ENCODE results near the gene PFKFB1. TPM values are rescaled to one million over a fixed set of nuclear protein-coding genes. Genes with fewer than 3 reads are reported as not detected.

The PFKFB1 gene
- total RNA-seq, 1 experiment from 2014 or later: 0.22 TPM

GRCh38 chrX:54979432-54979831 is 14.6 kb downstream of the PFKFB1 start:
- no peaks in the 10 kb centered on the region for H3K4me1 ChIP-seq (ENCODE audit: low read length)
- H3K9ac ChIP-seq (ENCODE audit: low read length): no peak overlapping the region
- no peaks in the 10 kb centered on the region for H3K36me3 ChIP-seq (ENCODE audit: insufficient read depth, low read length)
- no peaks in the 10 kb centered on the region for H4K20me1 ChIP-seq (ENCODE audit: insufficient read depth, low read depth, low read length)
- no peak overlapping the region for H3K4me3 ChIP-seq (ENCODE audit: low read length)
- H3K27ac ChIP-seq (ENCODE audit: low read length): no peak overlapping the region
- H2AFZ ChIP-seq (ENCODE audit: low read length): no peak overlapping the region
- H3K27me3 ChIP-seq (ENCODE audit: low read length): no peaks in the 10 kb centered on the region
- no peak overlapping the region for H3K4me2 ChIP-seq (ENCODE audit: low read depth, low read length, poor library complexity, severe bottlenecking)
- H3K9me2 ChIP-seq (replicated peaks; ENCODE audit: insufficient read depth, low read length): no peaks in the 10 kb centered on the region
- DNase-seq: no peak
- H3K9me3 ChIP-seq (ENCODE audit: low read length): no peaks in the 10 kb centered on the region
- no peaks in the 10 kb centered on the region for H3K79me2 ChIP-seq (ENCODE audit: low read length)

DNA sequence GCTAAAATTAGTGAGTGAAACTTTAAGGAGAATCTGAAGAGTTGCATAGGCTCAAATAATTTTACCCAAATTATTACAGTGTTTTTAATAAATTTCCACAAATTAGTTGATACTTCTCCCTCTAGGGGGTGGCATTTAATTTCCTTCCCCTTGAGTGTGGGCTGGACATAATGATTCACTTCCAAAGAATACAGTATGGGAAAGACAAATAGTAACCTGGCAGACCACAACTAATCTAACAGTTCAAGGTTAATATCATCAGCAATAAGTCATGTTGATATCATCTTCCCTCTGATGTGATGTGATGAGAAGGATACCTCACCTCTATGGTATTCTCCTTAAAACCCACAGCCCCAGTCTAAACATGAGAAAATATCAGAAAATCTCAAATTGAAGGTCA is 15.5 kb downstream of the PFKFB1 start:
- no peak for DNase-seq
- Histone ChIP-seq H3K9me2 (replicated peaks; ENCODE audit: insufficient read depth, low read length) (no peaks in the 10 kb centered on the region), H3K27me3 (ENCODE audit: low read length) (no peaks in the 10 kb centered on the region), H3K9me3 (ENCODE audit: low read length) (no peaks in the 10 kb centered on the region), H3K4me2 (ENCODE audit: low read depth, low read length, poor library complexity, severe bottlenecking) (no peak overlapping the region), H2AFZ (ENCODE audit: low read length) (no peak overlapping the region), H3K4me1 (ENCODE audit: low read length) (no peaks in the 10 kb centered on the region), H3K9ac (ENCODE audit: low read length) (no peak overlapping the region), H3K36me3 (ENCODE audit: insufficient read depth, low read length) (no peaks in the 10 kb centered on the region), H3K4me3 (ENCODE audit: low read length) (no peak overlapping the region), H3K79me2 (ENCODE audit: low read length) (no peaks in the 10 kb centered on the region), H3K27ac (ENCODE audit: low read length) (no peak overlapping the region), H4K20me1 (ENCODE audit: insufficient read depth, low read depth, low read length) (no peaks in the 10 kb centered on the region)

- no peak overlapping the region for H3K27ac ChIP-seq (ENCODE audit: low read length)
Observed at GRCh38 chrX:54977387-54977786, 16.6 kb downstream of the PFKFB1 start.

GRCh38 chrX:54964766-54965497 is 29.1 kb downstream of the PFKFB1 start:
- H3K4me2 ChIP-seq (ENCODE audit: low read depth, low read length, poor library complexity, severe bottlenecking): no peak overlapping the region
- H3K9ac ChIP-seq (ENCODE audit: low read length): no peak overlapping the region
- no peaks in the 10 kb centered on the region for H3K79me2 ChIP-seq (ENCODE audit: low read length)
- H3K4me3 ChIP-seq (ENCODE audit: low read length): no peak overlapping the region
- no peaks in the 10 kb centered on the region for H3K36me3 ChIP-seq (ENCODE audit: insufficient read depth, low read length)
- no peak overlapping the region for H3K27ac ChIP-seq (ENCODE audit: low read length)
- H2AFZ ChIP-seq (ENCODE audit: low read length): no peak overlapping the region
- no peak for DNase-seq
- H3K9me2 ChIP-seq (replicated peaks; ENCODE audit: insufficient read depth, low read length): no peaks in the 10 kb centered on the region
- H3K27me3 ChIP-seq (ENCODE audit: low read length): no peaks in the 10 kb centered on the region
- H3K4me1 ChIP-seq (ENCODE audit: low read length): no peaks in the 10 kb centered on the region
- H4K20me1 ChIP-seq (ENCODE audit: insufficient read depth, low read depth, low read length): no peaks in the 10 kb centered on the region
- peaks cover 4% of the 10 kb centered on the region; the same call in 1 of the 2 replicates for H3K9me3 ChIP-seq (ENCODE audit: low read length)

More at GRCh38 chrX:54977387-54977786, 16.6 kb downstream of the PFKFB1 start:
- H3K9ac ChIP-seq (ENCODE audit: low read length): no peak overlapping the region
- H3K36me3 ChIP-seq (ENCODE audit: insufficient read depth, low read length): no peaks in the 10 kb centered on the region
- no peak overlapping the region for H3K4me2 ChIP-seq (ENCODE audit: low read depth, low read length, poor library complexity, severe bottlenecking)
- no peaks in the 10 kb centered on the region for H3K9me3 ChIP-seq (ENCODE audit: low read length)
- no peaks in the 10 kb centered on the region for H3K79me2 ChIP-seq (ENCODE audit: low read length)
- H4K20me1 ChIP-seq (ENCODE audit: insufficient read depth, low read depth, low read length): no peaks in the 10 kb centered on the region
- H3K4me1 ChIP-seq (ENCODE audit: low read length): no peaks in the 10 kb centered on the region
- no peaks in the 10 kb centered on the region for H3K9me2 ChIP-seq (replicated peaks; ENCODE audit: insufficient read depth, low read length)
- no peak overlapping the region for H2AFZ ChIP-seq (ENCODE audit: low read length)
- no peak for DNase-seq
- H3K4me3 ChIP-seq (ENCODE audit: low read length): no peak overlapping the region
- H3K27me3 ChIP-seq (ENCODE audit: low read length): no peaks in the 10 kb centered on the region

DNA sequence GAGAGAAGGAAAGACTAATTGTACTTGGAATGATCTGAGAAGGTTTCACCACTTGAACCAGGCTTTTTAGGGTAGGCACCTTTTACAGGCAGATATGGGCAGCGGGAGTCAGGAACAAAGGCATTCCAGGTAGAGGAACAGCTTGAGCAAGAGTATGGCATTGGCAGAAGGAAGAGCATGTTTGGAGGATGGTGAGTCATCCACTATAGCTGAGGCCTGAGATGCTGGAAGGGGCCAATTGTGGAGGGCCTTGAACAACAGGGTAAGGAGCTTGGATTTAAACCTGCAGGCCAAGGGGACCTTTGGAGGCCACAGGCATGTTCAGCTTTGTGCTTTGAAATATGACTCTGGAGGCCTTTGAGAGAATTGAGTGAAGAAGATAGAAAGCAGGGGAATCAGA is 32.2 kb downstream of the PFKFB1 start:
- DNase-seq: no peak
- no peaks in the 10 kb centered on the region for H3K36me3 ChIP-seq (ENCODE audit: insufficient read depth, low read length)
- no peak overlapping the region for H3K9ac ChIP-seq (ENCODE audit: low read length)
- no peak overlapping the region for H3K4me2 ChIP-seq (ENCODE audit: low read depth, low read length, poor library complexity, severe bottlenecking)
- no peaks in the 10 kb centered on the region for H3K79me2 ChIP-seq (ENCODE audit: low read length)
- H3K27ac ChIP-seq (ENCODE audit: low read length): no peak overlapping the region
- H3K9me2 ChIP-seq (replicated peaks; ENCODE audit: insufficient read depth, low read length): no peaks in the 10 kb centered on the region
- no peaks in the 10 kb centered on the region for H3K9me3 ChIP-seq (ENCODE audit: low read length)
- no peak overlapping the region for H3K4me3 ChIP-seq (ENCODE audit: low read length)
- no peaks in the 10 kb centered on the region for H3K4me1 ChIP-seq (ENCODE audit: low read length)
- no peaks in the 10 kb centered on the region for H4K20me1 ChIP-seq (ENCODE audit: insufficient read depth, low read depth, low read length)
- H3K27me3 ChIP-seq (ENCODE audit: low read length): no peaks in the 10 kb centered on the region
- no peak overlapping the region for H2AFZ ChIP-seq (ENCODE audit: low read length)

- Histone ChIP-seq H3K79me2 (ENCODE audit: low read length) (no peaks in the 10 kb centered on the region), H3K27ac (ENCODE audit: low read length) (no peak overlapping the region), H3K9ac (ENCODE audit: low read length) (no peak overlapping the region), H3K4me1 (ENCODE audit: low read length) (no peaks in the 10 kb centered on the region), H3K9me3 (ENCODE audit: low read length) (no peaks in the 10 kb centered on the region; the same call in 1 of the 2 replicates), H3K27me3 (ENCODE audit: low read length) (no peaks in the 10 kb centered on the region), H3K9me2 (replicated peaks; ENCODE audit: insufficient read depth, low read length) (no peaks in the 10 kb centered on the region), H3K4me3 (ENCODE audit: low read length) (no peak overlapping the region), H3K4me2 (ENCODE audit: low read depth, low read length, poor library complexity, severe bottlenecking) (no peak overlapping the region), H4K20me1 (ENCODE audit: insufficient read depth, low read depth, low read length) (no peaks in the 10 kb centered on the region), H2AFZ (ENCODE audit: low read length) (no peak overlapping the region), H3K36me3 (ENCODE audit: insufficient read depth, low read length) (no peaks in the 10 kb centered on the region)
- DNase-seq: no peak
Observed at GRCh38 chrX:54950730-54951375, 43.1 kb downstream of the PFKFB1 start.

GRCh38 chrX:54945224-54945623 is 48.8 kb downstream of the PFKFB1 start:
- Histone ChIP-seq H3K27me3 (ENCODE audit: low read length) (no peaks in the 10 kb centered on the region), H3K36me3 (ENCODE audit: insufficient read depth, low read length) (no peaks in the 10 kb centered on the region), H3K9me3 (ENCODE audit: low read length) (no peaks in the 10 kb centered on the region; the same call in 1 of the 2 replicates), H3K4me2 (ENCODE audit: low read depth, low read length, poor library complexity, severe bottlenecking) (no peak overlapping the region), H3K9ac (ENCODE audit: low read length) (no peak overlapping the region), H4K20me1 (ENCODE audit: insufficient read depth, low read depth, low read length) (no peaks in the 10 kb centered on the region), H3K4me3 (ENCODE audit: low read length) (no peak overlapping the region), H3K4me1 (ENCODE audit: low read length) (no peaks in the 10 kb centered on the region), H3K79me2 (ENCODE audit: low read length) (no peaks in the 10 kb centered on the region), H3K9me2 (replicated peaks; ENCODE audit: insufficient read depth, low read length) (no peaks in the 10 kb centered on the region), H3K27ac (ENCODE audit: low read length) (no peak overlapping the region), H2AFZ (ENCODE audit: low read length) (no peak overlapping the region)
- DNase-seq: no peak

GRCh38 chrX:54944816-54945215 is 49.2 kb downstream of the PFKFB1 start:
- no peaks in the 10 kb centered on the region for H3K4me1 ChIP-seq (ENCODE audit: low read length)
- no peaks in the 10 kb centered on the region for H3K79me2 ChIP-seq (ENCODE audit: low read length)
- H3K9me2 ChIP-seq (replicated peaks; ENCODE audit: insufficient read depth, low read length): no peaks in the 10 kb centered on the region
- no peaks in the 10 kb centered on the region for H3K27me3 ChIP-seq (ENCODE audit: low read length)
- no peak overlapping the region for H3K9ac ChIP-seq (ENCODE audit: low read length)
- H2AFZ ChIP-seq (ENCODE audit: low read length): no peak overlapping the region
- H3K9me3 ChIP-seq (ENCODE audit: low read length): no peaks in the 10 kb centered on the region; the same call in 1 of the 2 replicates
- H3K4me3 ChIP-seq (ENCODE audit: low read length): no peak overlapping the region
- DNase-seq: no peak
- no peak overlapping the region for H3K27ac ChIP-seq (ENCODE audit: low read length)
- H4K20me1 ChIP-seq (ENCODE audit: insufficient read depth, low read depth, low read length): no peaks in the 10 kb centered on the region
- no peak overlapping the region for H3K4me2 ChIP-seq (ENCODE audit: low read depth, low read length, poor library complexity, severe bottlenecking)
- no peaks in the 10 kb centered on the region for H3K36me3 ChIP-seq (ENCODE audit: insufficient read depth, low read length)
